ENCODE results near the gene IRF2BP1.
"Not testable (repeated sequence)": the region's sequence is repeated elsewhere in the genome, so short reads cannot be mapped to it uniquely, and the experiment has no call there.

IRF2BP1 gene

GRCh38 chr19:45902651-45903625, 17.0 kb upstream of the IRF2BP1 start:
- DNase-seq (ENCODE audit: low read depth in 1 of 2, low spot score in 1 of 2), result peak; percentile 99

DNA sequence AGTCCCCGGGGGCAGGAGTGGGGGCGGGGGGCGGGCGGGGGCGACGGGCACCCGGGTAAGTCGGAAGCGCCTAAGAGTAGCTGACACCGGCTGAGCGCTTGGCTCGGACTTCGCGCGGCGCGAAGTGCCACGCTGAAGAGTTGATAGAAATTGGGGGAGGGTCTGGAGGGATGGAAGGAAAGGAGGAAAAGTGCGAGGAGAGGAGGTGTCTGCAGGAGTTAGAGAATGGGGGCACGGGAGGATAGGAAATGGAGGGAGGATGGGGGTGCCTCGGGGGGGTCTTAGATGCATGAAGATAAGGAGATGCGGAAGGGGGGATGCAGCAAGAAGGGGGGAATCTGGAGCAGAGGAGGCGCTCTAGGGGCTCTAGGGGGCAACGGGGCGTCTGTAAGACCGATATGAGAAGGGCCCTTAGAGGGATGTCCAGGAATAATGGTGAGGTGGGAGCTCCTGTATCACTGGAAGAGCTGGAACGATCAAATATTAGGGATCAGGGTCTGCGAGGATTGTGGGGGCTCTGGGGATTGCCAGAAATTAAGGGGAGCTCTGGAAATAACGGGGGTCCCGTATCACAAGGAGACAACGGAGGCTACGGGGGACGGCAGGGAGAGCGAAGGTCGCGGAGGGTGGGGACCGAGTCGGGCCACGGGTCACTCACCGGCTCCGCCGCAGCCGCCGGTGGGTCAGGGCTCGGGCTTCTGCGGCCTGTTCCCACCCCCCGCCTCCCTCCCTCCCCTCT, 16.1 kb upstream of the IRF2BP1 start, which contains the start of gene MYPOP:
Gene MYPOP (minus strand): TSS at position 702 of the 739 bp plus-strand sequence. CDS start 840 bp downstream, outside the sequence.
- peak in 1 of 2 donors; percentile 20 for DNase-seq (ENCODE audit: low read depth in 1 of 2, low spot score in 1 of 2)

DNA sequence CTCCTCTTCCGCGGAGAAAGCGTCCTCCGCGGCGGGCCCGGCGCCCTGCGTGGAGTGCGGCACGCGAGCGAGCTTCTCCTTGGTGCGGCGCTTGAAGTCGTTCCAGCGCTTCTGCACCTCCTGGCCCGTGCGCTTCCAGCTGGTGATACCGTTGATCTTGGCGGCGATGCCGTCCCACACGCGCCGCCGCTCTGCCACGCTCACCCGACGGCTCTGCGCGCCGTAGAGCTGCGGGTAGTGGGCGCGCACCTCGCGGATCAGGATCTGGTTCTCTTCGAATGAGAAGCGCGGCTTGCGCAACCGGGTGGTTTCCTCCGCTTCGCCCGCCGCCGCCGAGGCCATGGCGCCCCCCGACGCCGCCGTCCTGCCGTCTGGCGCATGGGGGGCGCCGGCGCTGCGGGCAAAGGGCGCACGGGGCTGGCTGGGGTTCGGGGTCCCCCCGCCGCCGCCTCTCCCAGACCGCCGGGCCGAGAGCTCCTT, 15.5 kb upstream of the IRF2BP1 start:
- no peak for DNase-seq (ENCODE audit: low read depth in 1 of 2, low spot score in 1 of 2)

GRCh38 chr19:45900738-45901431, 14.9 kb upstream of the IRF2BP1 start:
- DNase-seq (ENCODE audit: low read depth in 1 of 2, low spot score in 1 of 2), result no peak

DNA sequence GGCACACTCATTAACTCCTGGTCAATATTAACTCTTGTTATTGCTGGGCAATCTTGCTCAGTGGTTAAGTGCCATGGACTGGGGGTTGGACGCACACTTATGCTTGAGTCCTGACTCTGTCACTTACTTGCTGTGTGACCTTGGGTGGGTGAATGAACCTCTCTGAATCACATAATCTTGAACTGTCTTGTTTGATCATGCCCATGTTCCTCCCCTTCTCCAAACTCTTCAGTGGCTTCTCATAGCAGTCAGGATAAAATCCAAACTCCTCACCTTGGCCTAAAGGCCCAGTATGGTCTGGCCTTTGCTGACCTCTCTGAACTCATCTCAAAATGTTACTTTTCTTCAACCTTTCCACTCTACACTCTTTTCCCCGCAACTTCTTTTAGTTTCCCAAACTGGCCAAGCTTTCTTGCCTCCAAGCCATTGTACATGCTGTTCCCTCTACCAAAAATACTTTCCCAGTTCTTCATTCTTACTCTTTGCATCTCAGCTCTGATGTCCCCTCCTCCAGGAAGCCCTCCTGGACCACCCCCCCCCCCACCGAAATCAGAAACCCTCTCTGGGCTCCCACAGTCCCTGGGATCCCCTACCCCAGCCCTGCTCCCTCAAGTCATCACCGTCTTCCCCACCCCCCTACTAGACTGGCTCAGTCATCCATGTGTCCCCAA, 14.1 kb upstream of the IRF2BP1 start:
- no peak for DNase-seq (ENCODE audit: low read depth in 1 of 2, low spot score in 1 of 2)

DNA sequence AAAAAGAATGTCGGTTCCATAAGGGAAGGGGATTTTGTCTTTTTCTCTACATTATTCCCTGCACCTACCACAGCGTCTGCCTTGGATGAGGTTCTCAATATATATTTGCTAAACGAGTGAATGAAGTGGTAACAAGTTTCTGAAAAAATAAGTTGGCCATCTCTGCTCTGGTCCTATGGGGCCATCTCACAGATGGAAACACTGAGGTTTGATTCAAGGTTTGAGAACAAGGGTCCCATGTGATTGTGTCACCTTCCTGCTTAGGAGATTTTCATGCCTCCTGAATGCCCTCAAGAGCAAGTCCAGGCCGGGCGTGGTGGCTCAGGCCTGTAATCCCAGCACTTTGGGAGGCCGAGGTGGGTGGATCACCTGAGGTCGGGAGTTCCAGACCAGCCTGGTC, 13.3 kb upstream of the IRF2BP1 start:
- DNase-seq (ENCODE audit: low read depth in 1 of 2, low spot score in 1 of 2), result no peak

- DNase-seq (ENCODE audit: low read depth in 1 of 2, low spot score in 1 of 2), result no peak
Measured at GRCh38 chr19:45897261-45897812, 11.4 kb upstream of the IRF2BP1 start.

DNA sequence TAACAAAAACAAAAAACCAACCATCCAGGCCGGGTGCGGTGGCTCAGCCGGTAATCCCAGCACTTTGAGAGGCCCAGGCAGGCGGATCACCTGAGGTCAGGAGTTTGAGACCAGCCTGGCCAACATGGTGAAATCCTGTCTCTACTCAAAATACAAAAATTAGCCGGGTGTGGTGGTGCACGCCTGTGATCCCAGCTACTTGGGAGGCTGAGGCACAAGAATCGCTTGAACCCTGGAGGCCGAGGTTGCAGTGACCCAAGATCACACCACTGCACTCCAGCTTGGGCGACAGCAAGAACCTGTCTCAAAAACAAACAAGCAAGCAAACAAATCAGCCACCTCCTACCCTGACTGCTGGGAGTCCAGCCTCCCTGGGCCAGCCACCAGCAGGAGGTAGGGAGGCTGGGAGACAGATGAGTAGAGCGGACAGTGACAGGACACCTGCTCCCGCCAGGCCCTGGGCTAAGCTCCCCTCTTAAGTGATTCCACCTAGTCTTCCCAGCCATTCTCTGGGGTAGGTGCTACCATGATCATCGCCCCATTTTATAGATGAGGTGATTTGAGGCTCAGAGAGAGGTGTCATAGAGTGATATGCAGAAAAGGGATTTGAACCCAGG, 10.2 kb upstream of the IRF2BP1 start:
- DNase-seq (ENCODE audit: low read depth in 1 of 2, low spot score in 1 of 2), result not testable (repeated sequence)

GRCh38 chr19:45895519-45895972, 9.6 kb upstream of the IRF2BP1 start:
- DNase-seq (ENCODE audit: low read depth in 1 of 2, low spot score in 1 of 2), result no peak

- DNase-seq (ENCODE audit: low read depth in 1 of 2, low spot score in 1 of 2), result no peak
Measured at GRCh38 chr19:45890877-45891276, 4.9 kb upstream of the IRF2BP1 start.

DNA sequence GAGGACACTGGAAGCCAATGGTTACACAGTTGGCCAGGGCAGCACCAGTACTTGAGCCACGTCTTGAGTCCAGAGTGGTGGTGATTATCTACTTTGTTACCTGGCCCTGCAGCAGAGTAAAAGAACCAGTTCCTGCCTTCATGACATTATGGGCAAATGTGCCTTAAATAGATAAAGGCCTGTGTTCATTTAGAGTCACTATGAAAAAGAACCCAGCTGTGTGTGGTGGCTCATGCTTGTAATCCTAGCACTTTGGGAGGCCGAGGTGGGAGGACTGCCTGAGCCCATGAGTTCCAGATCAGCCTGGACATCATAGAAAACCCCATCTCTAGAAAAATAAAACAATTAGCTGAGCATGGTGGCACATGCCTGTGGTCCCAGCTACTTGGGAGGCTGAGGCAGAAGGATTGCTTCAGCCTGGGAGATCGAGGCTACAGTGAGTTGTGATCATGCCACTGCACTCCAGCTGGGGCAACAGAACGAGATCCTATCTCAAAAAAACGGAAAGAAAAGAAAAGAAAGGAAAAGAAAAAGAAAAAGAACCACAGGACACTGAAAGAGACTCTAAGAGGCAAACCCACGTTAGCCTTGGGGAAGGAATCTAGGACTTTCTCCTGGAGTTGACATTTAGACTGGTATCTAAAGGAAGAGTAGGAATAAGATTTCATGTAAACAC, 3.4 kb upstream of the IRF2BP1 start:
- no peak for DNase-seq (ENCODE audit: low read depth in 1 of 2, low spot score in 1 of 2)

- no peak for DNase-seq (ENCODE audit: low read depth in 1 of 2, low spot score in 1 of 2)
Measured at GRCh38 chr19:45887200-45887710, 1.3 kb upstream of the IRF2BP1 start.

DNA sequence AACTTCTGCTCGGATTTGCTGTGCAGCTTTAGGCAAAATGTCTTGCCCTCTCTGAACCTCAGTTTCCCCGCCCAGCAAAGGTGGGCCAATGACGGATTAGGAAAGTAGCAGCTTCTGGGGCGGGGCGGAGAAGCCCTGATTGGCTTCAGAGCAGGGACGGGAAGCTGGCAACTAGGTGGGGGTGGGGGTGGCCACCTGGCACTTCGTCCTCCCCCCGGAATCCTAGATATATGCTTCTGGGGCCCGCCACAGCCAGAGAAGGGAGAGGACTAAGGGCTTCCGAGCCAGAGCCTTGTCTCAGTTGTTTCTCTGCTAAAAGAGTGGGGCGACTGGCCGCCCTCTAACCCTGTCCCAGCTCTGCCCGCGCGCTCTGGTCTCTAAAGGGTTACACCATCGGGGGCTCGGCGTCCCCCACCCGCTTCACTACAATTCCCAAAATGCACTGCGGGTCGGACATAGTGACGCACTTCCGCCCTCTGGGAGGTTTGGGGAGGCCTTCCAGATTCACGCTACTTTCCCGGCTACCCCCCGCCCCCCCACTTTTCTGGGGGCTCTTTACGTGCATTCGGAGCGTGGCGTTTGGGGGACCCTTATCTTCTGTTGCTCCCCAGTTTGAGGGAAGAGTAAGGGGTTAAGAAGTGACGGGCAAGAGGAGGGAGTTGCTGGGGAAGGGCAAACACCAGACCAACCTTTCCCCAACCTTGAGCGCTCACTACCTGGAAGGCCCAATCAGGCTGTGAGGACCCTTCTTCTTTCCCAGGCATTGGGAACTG, 672 bp upstream of the IRF2BP1 start:
- DNase-seq (ENCODE audit: low read depth in 1 of 2, low spot score in 1 of 2), result peak; percentile 80 to 83

DNA sequence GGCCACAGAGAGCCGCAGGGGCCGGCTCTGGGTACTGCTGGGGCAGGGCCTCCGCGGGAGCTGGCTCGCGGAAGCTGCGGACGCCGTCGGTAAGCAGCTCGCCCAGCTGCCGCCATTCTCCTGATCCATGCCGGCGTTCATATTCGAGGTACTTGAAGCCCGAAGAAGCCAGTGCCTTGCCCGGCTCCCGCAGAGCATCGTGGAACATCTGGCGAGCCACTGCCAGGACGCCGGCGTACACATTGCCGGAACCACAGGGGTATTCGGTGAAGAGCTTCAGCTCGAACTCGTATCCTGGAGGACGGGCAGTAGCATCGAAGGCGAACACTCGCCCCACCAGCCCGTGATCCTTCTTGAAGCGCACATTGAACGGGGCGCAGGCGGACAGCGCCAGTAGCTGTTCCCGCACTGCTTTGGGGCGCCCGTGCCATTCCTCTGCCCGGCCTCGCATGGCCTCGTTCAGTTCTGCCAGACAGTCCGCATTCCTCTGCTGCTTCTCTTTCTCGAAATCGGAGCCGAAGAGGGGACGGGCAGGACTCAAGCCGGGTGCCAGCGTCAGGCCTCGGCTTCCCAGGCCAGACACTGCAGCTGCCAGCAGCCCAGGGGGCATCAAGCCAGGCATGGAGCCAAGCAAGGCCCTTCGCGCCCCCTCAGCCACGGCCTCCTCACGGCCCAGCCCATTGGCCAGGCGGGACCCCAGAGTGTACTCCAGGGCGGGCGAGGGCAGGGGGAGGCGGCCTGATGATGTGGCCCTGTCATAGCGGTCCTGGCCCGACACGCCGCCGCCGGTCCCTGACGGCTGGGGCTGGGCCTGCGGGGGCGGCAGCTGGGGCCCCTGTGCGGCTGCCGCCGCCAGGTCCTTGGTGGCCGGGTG, 1.0 kb downstream of the IRF2BP1 start:
- no peak for DNase-seq (ENCODE audit: low read depth in 1 of 2, low spot score in 1 of 2)

DNA sequence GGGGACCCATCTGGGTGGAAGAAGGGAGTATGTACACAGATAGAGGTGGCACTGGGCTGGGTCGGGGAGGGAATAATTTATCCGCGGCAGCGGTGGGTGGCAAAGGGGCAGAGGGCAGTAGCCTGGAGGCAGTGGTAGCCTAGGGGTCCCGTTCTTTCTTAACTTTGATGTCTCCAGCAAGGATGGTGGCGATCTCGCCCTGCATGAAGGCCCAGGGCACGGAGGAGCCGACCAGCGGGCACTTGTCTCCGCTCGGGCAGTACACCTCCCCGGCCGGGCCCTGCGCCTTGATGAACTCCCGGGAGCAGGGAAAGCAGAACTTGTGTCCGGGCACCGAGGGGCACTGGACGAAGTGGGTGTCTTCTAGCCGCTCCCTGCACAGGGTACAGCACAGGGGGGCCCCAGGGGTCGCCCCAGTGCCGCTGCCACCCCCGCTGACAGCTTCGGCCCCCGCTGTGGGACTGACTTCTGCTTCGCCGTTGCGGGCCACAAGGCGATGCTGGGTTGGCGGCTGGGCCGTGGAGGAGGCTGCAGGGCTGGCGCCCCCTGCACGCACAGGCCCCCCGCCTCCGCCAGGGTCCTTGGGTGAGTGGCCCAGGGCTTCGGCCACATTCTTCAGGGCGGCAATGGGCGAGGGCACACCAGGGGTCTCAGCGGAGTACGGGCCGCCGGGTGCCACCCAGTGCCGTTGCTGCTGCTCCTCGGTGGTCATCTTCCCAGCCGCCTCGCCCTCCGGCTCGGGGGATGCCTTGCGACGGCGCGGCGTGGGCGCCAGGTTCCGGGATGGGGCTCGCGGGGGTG, 1.9 kb downstream of the IRF2BP1 start:
- DNase-seq (ENCODE audit: low read depth in 1 of 2, low spot score in 1 of 2), result no peak

- DNase-seq (ENCODE audit: low read depth in 1 of 2, low spot score in 1 of 2), result no peak
Measured at GRCh38 chr19:45883586-45883880, 2.4 kb downstream of the IRF2BP1 start.
